DOHH2 (cell line): Measurements from ENCODE around the gene TOGARAM1.

Source experiments
- CTCF ChIP-seq: fragments of 200-600 bp; sonication (generic); IDR thresholded peaks from one replicate; pipeline ENCODE4 v1.5.1; 2014; ENCODE audit warnings: antibody characterized with exemption, mild to moderate bottlenecking, low read depth, low read length; ENCODE audit not compliant: poor library complexity, severe bottlenecking
- EZH2phosphoT487 ChIP-seq: fragments of 200-600 bp; sonication (generic); IDR thresholded peaks from 2 replicates; pipeline ENCODE4 v1.6.1; 2017; ENCODE audit warnings: borderline replicate concordance, mild to moderate bottlenecking, antibody characterized with exemption, low read length, moderate library complexity, mixed read lengths

DNA sequence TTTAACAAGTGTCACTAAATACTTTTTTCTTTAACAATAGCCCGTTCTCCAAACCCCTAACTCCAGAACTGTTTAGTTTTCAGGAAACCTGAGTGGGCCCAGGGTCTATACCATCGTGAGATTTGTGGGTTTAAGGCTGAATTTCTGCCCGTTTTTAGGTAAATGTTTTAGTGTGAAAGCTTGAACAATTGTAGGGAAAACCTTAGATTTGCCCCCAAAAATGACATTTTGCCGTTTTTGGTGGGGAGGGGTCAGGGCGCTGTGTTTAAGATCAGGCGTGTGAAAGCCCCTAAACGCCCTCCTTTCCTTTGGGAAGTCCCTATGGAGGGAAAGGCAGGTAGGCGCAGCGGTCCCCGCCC, 121.6 kb downstream of the TOGARAM1 start:
- TF ChIP-seq EZH2phosphoT487 (no peak), CTCF (no peak)
